WTC11 (cell line): Measurements from ENCODE around the gene HSH2D. TPM values are rescaled to one million over a fixed set of nuclear protein-coding genes. Genes with fewer than 3 reads are reported as not detected.

Experiments
- ATAC-seq: fragments of 200-7000 bp; cut with Tn5 transposase; 2 replicates; pipeline ENCODE4 v1.10.0; 2021; ENCODE audit warnings: mild to moderate bottlenecking, moderate library complexity
- Bru-seq: library from RNA; stranded (reverse); fragments of 400-500 nt; gene quantifications from one replicate; lab custom pipeline; 2021; lab: Mats Ljungman, UMichigan
- CTCF ChIA-PET: fragments of 300-600 bp; sonication (Branson Sonifier 250); formaldehyde crosslinking; loops from one replicate; lab custom pipeline; 2021; ENCODE audit warnings: antibody characterized with exemption; lab: Charles Lee
- POLR2A ChIA-PET: fragments of 350-600 bp; sonication (Branson Sonifier 250); formaldehyde crosslinking; loops from one replicate; lab custom pipeline; 2021; ENCODE audit warnings: antibody characterized with exemption; lab: Charles Lee
- DNase-seq: peaks from one replicate; pipeline ENCODE4 v3.0.0; 2021; ENCODE audit warnings: low spot score
- H3K27ac Mint-ChIP-seq: 2 replicates; pipeline ENCODE4 v1.8.0; 2021; ENCODE audit warnings: mixed read lengths
- H3K27me3 Mint-ChIP-seq: 2 replicates; pipeline ENCODE4 v1.8.0; 2021; ENCODE audit warnings: low read depth, mild to moderate bottlenecking, moderate library complexity, mixed read lengths
- H3K36me3 Mint-ChIP-seq: 2 replicates; pipeline ENCODE4 v1.8.0; 2021; ENCODE audit warnings: mixed read lengths
- H3K4me1 Mint-ChIP-seq: 2 replicates; pipeline ENCODE4 v1.8.0; 2022; ENCODE audit warnings: mixed read lengths
- H3K4me3 Mint-ChIP-seq: 2 replicates; pipeline ENCODE4 v1.8.0; 2021; ENCODE audit warnings: mild to moderate bottlenecking, moderate library complexity, mixed read lengths
- H3K9me3 Mint-ChIP-seq: 2 replicates; pipeline ENCODE4 v1.8.0; 2021; ENCODE audit warnings: mixed read lengths
- CREB1 ChIP-seq: sonication (generic); formaldehyde crosslinking; IDR thresholded peaks from 2 replicates; pipeline ENCODE4 v1.8.0; 2023; ENCODE audit warnings: mild to moderate bottlenecking, missing genetic modification reagents
- ESRRA ChIP-seq: sonication (generic); formaldehyde crosslinking; IDR thresholded peaks from 2 replicates; pipeline ENCODE4 v1.8.1; 2022; ENCODE audit warnings: mild to moderate bottlenecking, missing genetic modification reagents, borderline replicate concordance
- FOXP1 ChIP-seq: sonication (generic); formaldehyde crosslinking; IDR thresholded peaks from 2 replicates; pipeline ENCODE4 v1.8.0; 2022; ENCODE audit warnings: missing genetic modification reagents, mild to moderate bottlenecking, moderate library complexity, borderline replicate concordance
- GTF2I ChIP-seq: fragments of 250-450 bp; sonication (Bioruptor Pico); conservative IDR thresholded peaks from 2 replicates; pipeline ENCODE4 v1.4.0; 2021; ENCODE audit warnings: mild to moderate bottlenecking
- TP53 ChIP-seq: sonication (generic); formaldehyde crosslinking; IDR thresholded peaks from 2 replicates; pipeline ENCODE4 v1.8.1; 2023; ENCODE audit warnings: mild to moderate bottlenecking, missing genetic modification reagents
- ZNF121 ChIP-seq: sonication (generic); formaldehyde crosslinking; IDR thresholded peaks from 2 replicates; pipeline ENCODE4 v1.8.0; 2023; ENCODE audit warnings: missing genetic modification reagents
- ZNF416 ChIP-seq: fragments of 250-450 bp; sonication (Bioruptor Pico); IDR thresholded peaks from 2 replicates; pipeline ENCODE4 v1.9.0; 2021; ENCODE audit warnings: mild to moderate bottlenecking, inconsistent platforms
- ZNF423 ChIP-seq: fragments of 250-450 bp; sonication (Bioruptor Pico); IDR thresholded peaks from 2 replicates; pipeline ENCODE4 v2.1.2; 2022; ENCODE audit warnings: mild to moderate bottlenecking, moderate library complexity
- long read RNA-seq, 3 experiments: library from RNA in 1 of 3; library from capped mRNA in 1 of 3; library from polyadenylated mRNA in 1 of 3; unstranded in 2 of 3; stranded (forward) in 1 of 3; transcript quantifications; one replicate each; pipeline ENCODE4 v2.0.0, GENCODE V29; 2021
- total RNA-seq: library from RNA; stranded (reverse); gene quantifications from 3 replicates; pipeline ENCODE4 v1.2.3, GENCODE V29; 2021
- TF ChIP-seq, protein P1 (sequence below): sonication (generic); formaldehyde crosslinking; IDR thresholded peaks from 2 replicates; pipeline ENCODE4 v1.8.0; 2022; ENCODE audit warnings: mild to moderate bottlenecking, missing genetic modification reagents
- TF ChIP-seq, protein P2 (sequence below): fragments of 250-450 bp; sonication (Bioruptor Pico); IDR thresholded peaks from 2 replicates; pipeline ENCODE4 v1.9.0; 2021; ENCODE audit warnings: mild to moderate bottlenecking, borderline replicate concordance
- TF ChIP-seq, protein P3 (sequence below): sonication (generic); formaldehyde crosslinking; IDR thresholded peaks from 2 replicates; pipeline ENCODE4 v1.8.1; 2022; ENCODE audit warnings: low read depth, mild to moderate bottlenecking, moderate library complexity, missing genetic modification reagents, borderline replicate concordance
- TF ChIP-seq, protein P4 (sequence below): sonication (generic); formaldehyde crosslinking; IDR thresholded peaks from 2 replicates; pipeline ENCODE4 v1.8.1; 2023; ENCODE audit warnings: mild to moderate bottlenecking, missing genetic modification reagents, moderate library complexity
- TF ChIP-seq, protein P5 (sequence below): sonication (generic); formaldehyde crosslinking; IDR thresholded peaks from 2 replicates; pipeline ENCODE4 v1.8.1; 2023; ENCODE audit warnings: mild to moderate bottlenecking, missing genetic modification reagents, borderline replicate concordance
- TF ChIP-seq, protein P6 (sequence below): sonication (generic); formaldehyde crosslinking; IDR thresholded peaks from 2 replicates; pipeline ENCODE4 v1.8.1; 2022; ENCODE audit warnings: low read depth, missing genetic modification reagents, borderline replicate concordance
- TF ChIP-seq, protein P7 (sequence below): sonication (generic); formaldehyde crosslinking; IDR thresholded peaks from 2 replicates; pipeline ENCODE4 v1.8.1; 2023; ENCODE audit warnings: mild to moderate bottlenecking, missing genetic modification reagents, moderate library complexity

The HSH2D gene, protein sequence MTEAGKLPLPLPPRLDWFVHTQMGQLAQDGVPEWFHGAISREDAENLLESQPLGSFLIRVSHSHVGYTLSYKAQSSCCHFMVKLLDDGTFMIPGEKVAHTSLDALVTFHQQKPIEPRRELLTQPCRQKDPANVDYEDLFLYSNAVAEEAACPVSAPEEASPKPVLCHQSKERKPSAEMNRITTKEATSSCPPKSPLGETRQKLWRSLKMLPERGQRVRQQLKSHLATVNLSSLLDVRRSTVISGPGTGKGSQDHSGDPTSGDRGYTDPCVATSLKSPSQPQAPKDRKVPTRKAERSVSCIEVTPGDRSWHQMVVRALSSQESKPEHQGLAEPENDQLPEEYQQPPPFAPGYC
- total RNA-seq (1.6 to 3.2 TPM (median 3.0 TPM) in 3 replicates), Bru-seq, nascent RNA (percentile 30 among the genes with signal in this experiment)
- long read RNA-seq, experiment 1, partial matches to known transcripts: 0 of 1 reads
- long read RNA-seq, experiment 1, other reads (novel, unspliced or antisense): 0 of 1 reads
- long read RNA-seq, experiment 2, partial matches to known transcripts: 1 of 6 reads
- long read RNA-seq, experiment 2, other reads (novel, unspliced or antisense): 4 of 6 reads
- long read RNA-seq, experiment 3: 0 reads

DNA sequence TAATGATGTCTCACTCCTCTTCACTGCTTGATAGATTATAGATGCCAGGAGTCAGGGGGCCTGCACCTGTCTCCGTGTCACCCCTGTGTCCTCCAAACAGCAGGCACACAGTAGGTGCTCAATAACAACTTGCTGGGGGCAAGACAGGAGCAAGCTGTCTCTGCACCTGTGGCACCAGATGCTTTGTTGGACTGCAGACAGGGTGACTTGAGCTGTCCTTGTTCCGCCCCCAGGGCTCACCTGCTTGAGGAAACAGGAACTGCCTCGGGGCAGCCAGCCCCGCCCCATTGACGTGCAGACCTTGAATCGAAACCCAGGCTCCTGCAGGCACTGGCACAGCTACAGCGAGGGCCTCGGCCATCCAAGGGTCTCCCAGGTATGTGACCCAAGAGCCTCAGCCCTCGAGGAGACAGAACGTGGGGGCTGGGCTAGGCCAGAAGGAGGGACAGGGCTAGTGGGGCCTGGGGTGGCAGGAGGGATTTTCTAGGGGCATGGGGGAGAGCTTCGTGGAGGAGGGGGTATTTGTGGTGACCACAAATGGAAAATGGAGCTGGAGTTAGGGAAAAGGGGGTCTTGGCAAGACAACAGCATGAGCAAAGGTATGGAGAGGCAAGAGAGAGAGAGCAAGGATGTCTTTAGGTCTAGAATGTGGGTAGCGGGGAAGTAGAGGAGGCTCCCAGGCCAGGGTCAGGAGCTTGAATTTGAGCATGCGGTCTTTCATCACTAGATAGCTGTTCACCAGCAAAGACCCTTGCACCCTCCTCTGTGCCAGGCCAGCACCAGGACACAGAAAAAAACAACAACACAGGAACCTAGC lies at the start of gene HSH2D:
TSS of gene HSH2D (plus strand) at position 287 of the 817 bp plus-strand sequence. CDS start 5,066 bp downstream, outside the sequence.
- peak; percentile 73 for DNase-seq
- CTCF ChIA-PET: interaction anchor here (0.6 to 1.8 kb wide), 11 partner anchors 8 to 239 kb away, joined by 3 to 8 read pairs (median 4); partner anchors contain the start of gene FAM32A
- Mint-ChIP-seq H3K27me3 (peaks cover 5% of the 10 kb centered on the region), H3K9me3 (no peaks in the 10 kb centered on the region), H3K4me1 (peaks cover 11% of the 10 kb centered on the region), H3K4me3 (peak within 1 kb of the TSS; percentile 48), H3K36me3 (no peaks in the 10 kb centered on the region), H3K27ac (peak within 1 kb of the TSS; percentile 98)
- ATAC-seq: peak; percentile 98
- TF ChIP-seq FOXP1 (CRISPR knock-in tag): 0 out of 2 replicates have a peak, but pooled peaks have one; percentile 28
- TF ChIP-seq, protein P1, sequence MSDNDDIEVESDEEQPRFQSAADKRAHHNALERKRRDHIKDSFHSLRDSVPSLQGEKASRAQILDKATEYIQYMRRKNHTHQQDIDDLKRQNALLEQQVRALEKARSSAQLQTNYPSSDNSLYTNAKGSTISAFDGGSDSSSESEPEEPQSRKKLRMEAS (CRISPR knock-in tag): peak; percentile 57; the same call in 1 of the 2 replicates
- no peak for TF ChIP-seq ZNF121 (CRISPR knock-in tag)
- POLR2A ChIA-PET: interaction anchor here (0.5 to 0.9 kb wide), 2 partner anchors 30 to 73 kb away, joined by 3 to 6 read pairs; partner anchors contain the start of gene CIB3

DNA sequence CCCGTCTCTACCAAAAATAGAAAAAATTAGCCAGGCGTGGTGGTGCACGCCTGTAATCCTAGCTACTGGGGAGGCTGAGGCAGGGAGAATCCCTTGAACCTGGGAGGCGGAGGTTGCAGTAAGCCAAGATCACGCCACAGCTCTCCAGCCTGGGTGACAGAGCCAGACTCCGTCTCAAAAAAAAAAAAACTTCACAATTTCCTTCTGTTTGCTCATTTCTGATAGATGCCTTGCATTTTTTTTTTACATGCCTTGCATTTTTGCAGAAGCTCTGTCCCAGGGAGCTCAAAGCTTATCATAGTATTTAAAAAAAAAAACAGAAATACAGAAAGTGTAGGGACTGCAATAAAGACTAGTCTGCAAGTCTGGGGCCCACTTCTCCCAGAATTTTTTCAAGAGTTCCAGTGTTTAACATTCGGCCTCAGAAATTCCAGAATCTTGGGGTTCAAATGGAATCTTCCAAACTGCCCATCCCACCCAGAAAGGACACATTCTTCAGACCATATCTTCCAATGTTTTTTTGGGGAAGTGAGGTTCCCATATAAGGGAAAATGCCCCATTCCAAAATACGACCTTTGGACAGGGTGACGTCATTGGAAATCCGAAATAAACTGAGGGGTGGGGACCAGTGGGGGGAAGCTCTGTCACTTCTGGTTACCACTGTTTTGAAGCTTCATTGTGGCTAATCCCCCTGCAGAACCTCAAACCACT lies 49.0 kb upstream of the HSH2D start:
- ChIA-PET POLR2A (interaction anchor here (0.7 to 1.6 kb wide), 2 partner anchors 18 to 25 kb away, joined by 3 to 8 read pairs; partner anchors contain the start of gene TPM4), CTCF (interaction anchor here (0.5 to 3.6 kb wide), 6 partner anchors 12 to 157 kb away, joined by 3 to 9 read pairs (median 4); partner anchors contain the start of gene FAM32A)
- Mint-ChIP-seq H3K36me3 (peaks cover 88% of the 10 kb centered on the region), H3K27me3 (no peaks in the 10 kb centered on the region), H3K4me3 (no peak overlapping the region), H3K27ac (no peak overlapping the region), H3K9me3 (no peaks in the 10 kb centered on the region), H3K4me1 (no peaks in the 10 kb centered on the region)
- DNase-seq (no peak), ATAC-seq (no peak)
- TF ChIP-seq ZNF416 (CRISPR knock-in tag): no peak
- TF ChIP-seq, protein P2, sequence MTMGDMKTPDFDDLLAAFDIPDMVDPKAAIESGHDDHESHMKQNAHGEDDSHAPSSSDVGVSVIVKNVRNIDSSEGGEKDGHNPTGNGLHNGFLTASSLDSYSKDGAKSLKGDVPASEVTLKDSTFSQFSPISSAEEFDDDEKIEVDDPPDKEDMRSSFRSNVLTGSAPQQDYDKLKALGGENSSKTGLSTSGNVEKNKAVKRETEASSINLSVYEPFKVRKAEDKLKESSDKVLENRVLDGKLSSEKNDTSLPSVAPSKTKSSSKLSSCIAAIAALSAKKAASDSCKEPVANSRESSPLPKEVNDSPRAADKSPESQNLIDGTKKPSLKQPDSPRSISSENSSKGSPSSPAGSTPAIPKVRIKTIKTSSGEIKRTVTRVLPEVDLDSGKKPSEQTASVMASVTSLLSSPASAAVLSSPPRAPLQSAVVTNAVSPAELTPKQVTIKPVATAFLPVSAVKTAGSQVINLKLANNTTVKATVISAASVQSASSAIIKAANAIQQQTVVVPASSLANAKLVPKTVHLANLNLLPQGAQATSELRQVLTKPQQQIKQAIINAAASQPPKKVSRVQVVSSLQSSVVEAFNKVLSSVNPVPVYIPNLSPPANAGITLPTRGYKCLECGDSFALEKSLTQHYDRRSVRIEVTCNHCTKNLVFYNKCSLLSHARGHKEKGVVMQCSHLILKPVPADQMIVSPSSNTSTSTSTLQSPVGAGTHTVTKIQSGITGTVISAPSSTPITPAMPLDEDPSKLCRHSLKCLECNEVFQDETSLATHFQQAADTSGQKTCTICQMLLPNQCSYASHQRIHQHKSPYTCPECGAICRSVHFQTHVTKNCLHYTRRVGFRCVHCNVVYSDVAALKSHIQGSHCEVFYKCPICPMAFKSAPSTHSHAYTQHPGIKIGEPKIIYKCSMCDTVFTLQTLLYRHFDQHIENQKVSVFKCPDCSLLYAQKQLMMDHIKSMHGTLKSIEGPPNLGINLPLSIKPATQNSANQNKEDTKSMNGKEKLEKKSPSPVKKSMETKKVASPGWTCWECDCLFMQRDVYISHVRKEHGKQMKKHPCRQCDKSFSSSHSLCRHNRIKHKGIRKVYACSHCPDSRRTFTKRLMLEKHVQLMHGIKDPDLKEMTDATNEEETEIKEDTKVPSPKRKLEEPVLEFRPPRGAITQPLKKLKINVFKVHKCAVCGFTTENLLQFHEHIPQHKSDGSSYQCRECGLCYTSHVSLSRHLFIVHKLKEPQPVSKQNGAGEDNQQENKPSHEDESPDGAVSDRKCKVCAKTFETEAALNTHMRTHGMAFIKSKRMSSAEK (CRISPR knock-in tag): no peak
- TF ChIP-seq, protein P3, sequence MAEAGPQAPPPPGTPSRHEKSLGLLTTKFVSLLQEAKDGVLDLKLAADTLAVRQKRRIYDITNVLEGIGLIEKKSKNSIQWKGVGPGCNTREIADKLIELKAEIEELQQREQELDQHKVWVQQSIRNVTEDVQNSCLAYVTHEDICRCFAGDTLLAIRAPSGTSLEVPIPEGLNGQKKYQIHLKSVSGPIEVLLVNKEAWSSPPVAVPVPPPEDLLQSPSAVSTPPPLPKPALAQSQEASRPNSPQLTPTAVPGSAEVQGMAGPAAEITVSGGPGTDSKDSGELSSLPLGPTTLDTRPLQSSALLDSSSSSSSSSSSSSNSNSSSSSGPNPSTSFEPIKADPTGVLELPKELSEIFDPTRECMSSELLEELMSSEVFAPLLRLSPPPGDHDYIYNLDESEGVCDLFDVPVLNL (CRISPR knock-in tag): no peak
- TF ChIP-seq, protein P4, sequence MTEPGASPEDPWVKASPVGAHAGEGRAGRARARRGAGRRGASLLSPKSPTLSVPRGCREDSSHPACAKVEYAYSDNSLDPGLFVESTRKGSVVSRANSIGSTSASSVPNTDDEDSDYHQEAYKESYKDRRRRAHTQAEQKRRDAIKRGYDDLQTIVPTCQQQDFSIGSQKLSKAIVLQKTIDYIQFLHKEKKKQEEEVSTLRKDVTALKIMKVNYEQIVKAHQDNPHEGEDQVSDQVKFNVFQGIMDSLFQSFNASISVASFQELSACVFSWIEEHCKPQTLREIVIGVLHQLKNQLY: no peak
- TF ChIP-seq TP53: no peak
- TF ChIP-seq ESRRA: no peak
- no peak for TF ChIP-seq FOXP1 (CRISPR knock-in tag)
- no peak for TF ChIP-seq ZNF423 (CRISPR knock-in tag)
- no peak for TF ChIP-seq CREB1
- TF ChIP-seq, protein P5, sequence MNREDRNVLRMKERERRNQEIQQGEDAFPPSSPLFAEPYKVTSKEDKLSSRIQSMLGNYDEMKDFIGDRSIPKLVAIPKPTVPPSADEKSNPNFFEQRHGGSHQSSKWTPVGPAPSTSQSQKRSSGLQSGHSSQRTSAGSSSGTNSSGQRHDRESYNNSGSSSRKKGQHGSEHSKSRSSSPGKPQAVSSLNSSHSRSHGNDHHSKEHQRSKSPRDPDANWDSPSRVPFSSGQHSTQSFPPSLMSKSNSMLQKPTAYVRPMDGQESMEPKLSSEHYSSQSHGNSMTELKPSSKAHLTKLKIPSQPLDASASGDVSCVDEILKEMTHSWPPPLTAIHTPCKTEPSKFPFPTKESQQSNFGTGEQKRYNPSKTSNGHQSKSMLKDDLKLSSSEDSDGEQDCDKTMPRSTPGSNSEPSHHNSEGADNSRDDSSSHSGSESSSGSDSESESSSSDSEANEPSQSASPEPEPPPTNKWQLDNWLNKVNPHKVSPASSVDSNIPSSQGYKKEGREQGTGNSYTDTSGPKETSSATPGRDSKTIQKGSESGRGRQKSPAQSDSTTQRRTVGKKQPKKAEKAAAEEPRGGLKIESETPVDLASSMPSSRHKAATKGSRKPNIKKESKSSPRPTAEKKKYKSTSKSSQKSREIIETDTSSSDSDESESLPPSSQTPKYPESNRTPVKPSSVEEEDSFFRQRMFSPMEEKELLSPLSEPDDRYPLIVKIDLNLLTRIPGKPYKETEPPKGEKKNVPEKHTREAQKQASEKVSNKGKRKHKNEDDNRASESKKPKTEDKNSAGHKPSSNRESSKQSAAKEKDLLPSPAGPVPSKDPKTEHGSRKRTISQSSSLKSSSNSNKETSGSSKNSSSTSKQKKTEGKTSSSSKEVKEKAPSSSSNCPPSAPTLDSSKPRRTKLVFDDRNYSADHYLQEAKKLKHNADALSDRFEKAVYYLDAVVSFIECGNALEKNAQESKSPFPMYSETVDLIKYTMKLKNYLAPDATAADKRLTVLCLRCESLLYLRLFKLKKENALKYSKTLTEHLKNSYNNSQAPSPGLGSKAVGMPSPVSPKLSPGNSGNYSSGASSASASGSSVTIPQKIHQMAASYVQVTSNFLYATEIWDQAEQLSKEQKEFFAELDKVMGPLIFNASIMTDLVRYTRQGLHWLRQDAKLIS (CRISPR knock-in tag): no peak
- no peak for TF ChIP-seq GTF2I (CRISPR knock-in tag)
- TF ChIP-seq, protein P6, sequence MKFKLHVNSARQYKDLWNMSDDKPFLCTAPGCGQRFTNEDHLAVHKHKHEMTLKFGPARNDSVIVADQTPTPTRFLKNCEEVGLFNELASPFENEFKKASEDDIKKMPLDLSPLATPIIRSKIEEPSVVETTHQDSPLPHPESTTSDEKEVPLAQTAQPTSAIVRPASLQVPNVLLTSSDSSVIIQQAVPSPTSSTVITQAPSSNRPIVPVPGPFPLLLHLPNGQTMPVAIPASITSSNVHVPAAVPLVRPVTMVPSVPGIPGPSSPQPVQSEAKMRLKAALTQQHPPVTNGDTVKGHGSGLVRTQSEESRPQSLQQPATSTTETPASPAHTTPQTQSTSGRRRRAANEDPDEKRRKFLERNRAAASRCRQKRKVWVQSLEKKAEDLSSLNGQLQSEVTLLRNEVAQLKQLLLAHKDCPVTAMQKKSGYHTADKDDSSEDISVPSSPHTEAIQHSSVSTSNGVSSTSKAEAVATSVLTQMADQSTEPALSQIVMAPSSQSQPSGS (CRISPR knock-in tag): no peak
- TF ChIP-seq, protein P7, sequence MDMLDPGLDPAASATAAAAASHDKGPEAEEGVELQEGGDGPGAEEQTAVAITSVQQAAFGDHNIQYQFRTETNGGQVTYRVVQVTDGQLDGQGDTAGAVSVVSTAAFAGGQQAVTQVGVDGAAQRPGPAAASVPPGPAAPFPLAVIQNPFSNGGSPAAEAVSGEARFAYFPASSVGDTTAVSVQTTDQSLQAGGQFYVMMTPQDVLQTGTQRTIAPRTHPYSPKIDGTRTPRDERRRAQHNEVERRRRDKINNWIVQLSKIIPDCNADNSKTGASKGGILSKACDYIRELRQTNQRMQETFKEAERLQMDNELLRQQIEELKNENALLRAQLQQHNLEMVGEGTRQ (CRISPR knock-in tag): no peak
